Muscle layer of duodenum (tissue), 2 donors: ENCODE results near the gene CFDP1.
A peak's percentile ranks its signal among the peaks of the same experiment; 100 is the strongest.

ENCODE experiments used
- H3K27ac ChIP-seq: one replicate; pipeline ENCODE4 v1.7.0; 2013; ENCODE audit warnings: mild to moderate bottlenecking, low read length
- H3K27me3 ChIP-seq: one replicate; pipeline ENCODE4 v1.7.0; 2013; ENCODE audit warnings: low read depth, mild to moderate bottlenecking, control low read depth, low read length
- H3K36me3 ChIP-seq, 2 donors: one replicate each; pipeline ENCODE4 v1.7.0; 2013; ENCODE audit warnings: low read length in 2 of 2, control low read depth in 1 of 2, mild to moderate bottlenecking in 1 of 2; ENCODE audit not compliant: insufficient read depth in 2 of 2, control insufficient read depth in 1 of 2
- H3K4me1 ChIP-seq, 2 donors: one replicate each; pipeline ENCODE4 v1.7.0; 2013; ENCODE audit warnings: low read length in 2 of 2, mild to moderate bottlenecking in 2 of 2, control low read depth in 1 of 2, moderate library complexity in 1 of 2; ENCODE audit not compliant: insufficient read depth in 2 of 2, control insufficient read depth in 1 of 2
- H3K4me3 ChIP-seq, 2 donors: one replicate each; pipeline ENCODE4 v1.7.0; 2013; ENCODE audit warnings: low read length in 2 of 2, low read depth in 1 of 2, mild to moderate bottlenecking in 1 of 2
- H3K9me3 ChIP-seq, 2 donors: one replicate each; pipeline ENCODE4 v1.7.0; 2013; ENCODE audit warnings: low read length in 2 of 2, control low read depth in 1 of 2, mild to moderate bottlenecking in 1 of 2; ENCODE audit not compliant: control insufficient read depth in 1 of 2
- donor health status: healthy.

The CFDP1 gene

GRCh38 chr16:75301804-75302203, 131.5 kb downstream of the CFDP1 start:
- Histone ChIP-seq H3K4me1 (peaks cover 13 to 22% of the 10 kb centered on the region in 2 donors), H3K27me3 (no peaks in the 10 kb centered on the region), H3K36me3 (peaks cover 14 to 38% of the 10 kb centered on the region in 2 donors), H3K27ac (no peak overlapping the region), H3K9me3 (no peaks in the 10 kb centered on the region), H3K4me3 (no peak overlapping the region)

GRCh38 chr16:75298267-75298666, 135.0 kb downstream of the CFDP1 start:
- H3K27ac ChIP-seq = no peak overlapping the region
- peaks cover 10 to 14% of the 10 kb centered on the region in 2 donors for H3K36me3 ChIP-seq
- no peaks in the 10 kb centered on the region for H3K9me3 ChIP-seq
- H3K4me3 ChIP-seq = no peak overlapping the region
- peaks cover 3 to 8% of the 10 kb centered on the region in 2 donors for H3K4me1 ChIP-seq
- H3K27me3 ChIP-seq = no peaks in the 10 kb centered on the region

GRCh38 chr16:75296606-75297005, 136.7 kb downstream of the CFDP1 start:
- Histone ChIP-seq H3K4me1 (peaks cover 3 to 9% of the 10 kb centered on the region in 2 donors), H3K4me3 (no peak overlapping the region), H3K36me3 (peaks cover 11 to 22% of the 10 kb centered on the region in 2 donors), H3K27me3 (no peaks in the 10 kb centered on the region), H3K27ac (no peak overlapping the region), H3K9me3 (no peaks in the 10 kb centered on the region)

GRCh38 chr16:75294773-75295459, 138.4 kb downstream of the CFDP1 start:
- peaks cover 10 to 11% of the 10 kb centered on the region in 2 donors for H3K36me3 ChIP-seq
- H3K4me3 ChIP-seq = no peak overlapping the region
- H3K27me3 ChIP-seq = no peaks in the 10 kb centered on the region
- no peaks in the 10 kb centered on the region for H3K9me3 ChIP-seq
- peaks cover 3 to 9% of the 10 kb centered on the region in 2 donors for H3K4me1 ChIP-seq
- H3K27ac ChIP-seq = no peak overlapping the region

GRCh38 chr16:75293772-75294171, 139.5 kb downstream of the CFDP1 start:
- H3K4me3 ChIP-seq = no peak overlapping the region
- no peaks in the 10 kb centered on the region for H3K27me3 ChIP-seq
- H3K27ac ChIP-seq = peak overlapping the region; percentile 34
- peaks cover 3 to 9% of the 10 kb centered on the region in 2 donors for H3K4me1 ChIP-seq
- H3K36me3 ChIP-seq = peaks cover 8 to 11% of the 10 kb centered on the region in 2 donors
- H3K9me3 ChIP-seq = no peaks in the 10 kb centered on the region

- no peaks in the 10 kb centered on the region for H3K27me3 ChIP-seq
- H3K4me1 ChIP-seq = peaks cover 3 to 9% of the 10 kb centered on the region in 2 donors
- H3K4me3 ChIP-seq = no peak overlapping the region
- peaks cover 8 to 11% of the 10 kb centered on the region in 2 donors for H3K36me3 ChIP-seq
- peak overlapping the region; percentile 34 for H3K27ac ChIP-seq
- no peaks in the 10 kb centered on the region for H3K9me3 ChIP-seq
These were observed 140.1 kb downstream of the CFDP1 start for GRCh38 chr16:75293173-75293572.

- no peak overlapping the region for H3K27ac ChIP-seq
- no peaks in the 10 kb centered on the region for H3K9me3 ChIP-seq
- H3K27me3 ChIP-seq = no peaks in the 10 kb centered on the region
- peaks cover 8 to 11% of the 10 kb centered on the region in 2 donors for H3K36me3 ChIP-seq
- H3K4me1 ChIP-seq = peaks cover 3 to 9% of the 10 kb centered on the region in 2 donors
- no peak overlapping the region for H3K4me3 ChIP-seq
These were observed 140.6 kb downstream of the CFDP1 start for GRCh38 chr16:75292691-75293090.

GRCh38 chr16:75289189-75289588, 144.1 kb downstream of the CFDP1 start:
- Histone ChIP-seq H3K9me3 (no peaks in the 10 kb centered on the region), H3K27ac (no peak overlapping the region), H3K27me3 (no peaks in the 10 kb centered on the region), H3K36me3 (peaks cover 8 to 11% of the 10 kb centered on the region in 2 donors), H3K4me3 (no peak overlapping the region), H3K4me1 (peaks cover 0 to 4% of the 10 kb centered on the region in 2 donors)

GRCh38 chr16:75288596-75289120, 144.6 kb downstream of the CFDP1 start:
- Histone ChIP-seq H3K9me3 (no peaks in the 10 kb centered on the region), H3K4me3 (no peak overlapping the region), H3K27ac (peak overlapping the region; percentile 12), H3K36me3 (peaks cover 8 to 11% of the 10 kb centered on the region in 2 donors), H3K27me3 (no peaks in the 10 kb centered on the region), H3K4me1 (peaks cover 0 to 4% of the 10 kb centered on the region in 2 donors)

- H3K4me3 ChIP-seq = no peak overlapping the region
- peaks cover 0 to under 1% of the 10 kb centered on the region in 2 donors for H3K4me1 ChIP-seq
- H3K27ac ChIP-seq = peak overlapping the region; percentile 12
- H3K27me3 ChIP-seq = no peaks in the 10 kb centered on the region
- H3K36me3 ChIP-seq = peaks cover 8 to 11% of the 10 kb centered on the region in 2 donors
- no peaks in the 10 kb centered on the region for H3K9me3 ChIP-seq
These were observed 145.1 kb downstream of the CFDP1 start for GRCh38 chr16:75288181-75288580.

- Histone ChIP-seq H3K9me3 (no peaks in the 10 kb centered on the region), H3K27ac (no peak overlapping the region), H3K36me3 (peaks cover 5 to 7% of the 10 kb centered on the region in 2 donors), H3K27me3 (no peaks in the 10 kb centered on the region), H3K4me1 (no peaks in the 10 kb centered on the region), H3K4me3 (no peak overlapping the region)
These were observed 145.6 kb downstream of the CFDP1 start for GRCh38 chr16:75287708-75288107.
